ENCODE results near the gene TMEM154. TPM values are rescaled to one million over a fixed set of nuclear protein-coding genes. Genes with fewer than 3 reads are reported as not detected.

Gene TMEM154
- total and polyA plus RNA-seq, 9 donors = 0.11 to 1.5 (median 0.53) TPM

DNA sequence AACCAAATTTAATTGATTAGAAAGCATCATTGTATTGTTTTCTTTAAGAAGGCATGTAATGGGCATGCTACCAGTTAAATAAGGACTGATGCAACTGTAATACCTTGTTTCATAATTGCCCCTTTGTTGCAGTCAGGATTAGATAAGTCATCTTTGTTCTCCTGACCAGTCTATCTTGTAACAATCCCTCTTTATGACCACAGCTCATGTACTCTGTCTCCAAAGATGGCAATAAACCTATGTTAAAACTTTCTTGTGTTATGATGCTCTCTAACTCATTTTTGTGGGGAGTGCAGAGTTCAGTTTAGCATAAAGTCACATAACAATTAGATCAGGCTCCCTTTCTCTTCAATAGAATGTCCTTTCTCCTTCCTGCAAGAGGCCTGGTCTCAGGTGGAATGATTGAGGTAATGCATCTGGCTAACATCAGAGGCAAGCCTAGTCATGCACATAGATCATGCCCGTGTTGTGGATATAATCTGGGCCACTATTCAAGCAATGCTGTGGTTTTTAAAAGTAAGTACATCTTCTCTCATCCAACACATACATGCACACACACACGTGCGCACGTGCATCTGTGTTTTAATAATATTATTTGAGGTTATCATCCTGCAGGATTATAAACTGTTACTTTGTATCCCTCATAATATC, 45.6 kb downstream of the TMEM154 start:
- H3K9me3 ChIP-seq = no peaks in the 10 kb centered on the region
- DNase-seq = no peak
- no peaks in the 10 kb centered on the region for H3K4me1 ChIP-seq (ENCODE audit: insufficient read depth)
- H3K27ac ChIP-seq = no peak overlapping the region
- WGBS, 3 donors = 84 to 88% (median 87%) methylated on average over 4 of the region's 4 CpGs
- H3K36me3 ChIP-seq = no peaks in the 10 kb centered on the region
- no peaks in the 10 kb centered on the region for H3K27me3 ChIP-seq
- TF ChIP-seq CTCF (IDR thresholded peaks at IDR 0.05) (no peak), POLR2A (IDR thresholded peaks at IDR 0.05) (no peak), EP300 (IDR thresholded peaks at IDR 0.05) (no peak)
- H3K4me3 ChIP-seq = no peak overlapping the region
- intact Hi-C loops (cut with DNase I) = loop anchor here in 2 of 4 donors (10.0 kb wide), 1 partner anchor 129 kb away; no protein-coding TSS in a partner anchor

- H3K36me3 ChIP-seq = no peaks in the 10 kb centered on the region
- H3K27ac ChIP-seq = no peak overlapping the region
- no peaks in the 10 kb centered on the region for H3K27me3 ChIP-seq
- H3K4me3 ChIP-seq = no peak overlapping the region
- intact Hi-C loops (cut with DNase I) = loop anchor here in 2 of 4 donors (10.0 kb wide), 1 partner anchor 128 kb away; no protein-coding TSS in a partner anchor
- 47 to 64% (median 52%) methylated on average over 3 of the region's 3 CpGs for WGBS, 3 donors
- no peak for DNase-seq
- TF ChIP-seq POLR2A (IDR thresholded peaks at IDR 0.05) (no peak), CTCF (IDR thresholded peaks at IDR 0.05) (no peak), EP300 (IDR thresholded peaks at IDR 0.05) (no peak)
- H3K9me3 ChIP-seq = no peaks in the 10 kb centered on the region
- H3K4me1 ChIP-seq (ENCODE audit: insufficient read depth) = no peaks in the 10 kb centered on the region
These were observed 46.7 kb downstream of the TMEM154 start for GRCh38 chr4:152633118-152633517.

DNA sequence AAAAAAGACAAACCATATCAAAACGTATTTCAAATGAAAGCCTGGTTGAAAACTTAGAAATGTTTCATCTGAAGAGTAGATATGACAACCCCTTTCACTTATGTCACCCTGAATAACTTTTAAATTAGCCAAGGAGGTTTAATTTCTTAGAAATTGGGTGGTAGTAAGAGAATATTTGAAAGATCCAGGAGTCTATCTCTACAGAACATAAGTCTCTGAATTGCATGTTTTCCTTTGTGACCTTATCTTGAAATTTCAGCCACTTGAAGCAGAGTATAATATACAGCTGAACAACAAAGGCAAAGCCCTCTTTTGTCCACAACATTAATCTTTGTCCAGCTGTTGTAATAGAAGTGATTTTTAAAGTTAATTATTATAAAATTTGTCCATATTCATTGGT, 49.5 kb downstream of the TMEM154 start:
- Histone ChIP-seq H3K27ac (no peak overlapping the region), H3K4me1 (ENCODE audit: insufficient read depth) (no peaks in the 10 kb centered on the region), H3K27me3 (no peaks in the 10 kb centered on the region), H3K9me3 (no peaks in the 10 kb centered on the region), H3K36me3 (no peaks in the 10 kb centered on the region), H3K4me3 (no peak overlapping the region)
- TF ChIP-seq EP300 (IDR thresholded peaks at IDR 0.05) (no peak), CTCF (IDR thresholded peaks at IDR 0.05) (no peak), POLR2A (IDR thresholded peaks at IDR 0.05) (no peak)
- DNase-seq = no peak
- WGBS, 3 donors = 59 to 62% (median 60%) methylated on average over 1 of the region's 1 CpG
- intact Hi-C loops (cut with DNase I) = loop anchor here in 2 of 4 donors (10.0 kb wide), 1 partner anchor 126 kb away; no protein-coding TSS in a partner anchor

GRCh38 chr4:152629908-152630307, 49.9 kb downstream of the TMEM154 start:
- H3K9me3 ChIP-seq = no peaks in the 10 kb centered on the region
- WGBS, 3 donors = 87 to 94% (median 94%) methylated on average over 3 of the region's 3 CpGs
- H3K36me3 ChIP-seq = no peaks in the 10 kb centered on the region
- H3K27me3 ChIP-seq = no peaks in the 10 kb centered on the region
- H3K4me3 ChIP-seq = no peak overlapping the region
- no peaks in the 10 kb centered on the region for H3K4me1 ChIP-seq (ENCODE audit: insufficient read depth)
- intact Hi-C loops (cut with DNase I) = loop anchor here in 2 of 4 donors (10.0 kb wide), 1 partner anchor 125 kb away; no protein-coding TSS in a partner anchor
- DNase-seq = no peak
- H3K27ac ChIP-seq = no peak overlapping the region
- no peak for TF ChIP-seq CTCF (IDR thresholded peaks at IDR 0.05)
- TF ChIP-seq EP300 (IDR thresholded peaks at IDR 0.05) = no peak
- TF ChIP-seq POLR2A (IDR thresholded peaks at IDR 0.05) = no peak

All from ovary (tissue), 9 donors.